Mesodermal cell (in vitro differentiated cells): ENCODE measurements around the gene FAHD2B.
"Not testable (repeated sequence)": the region's sequence is repeated elsewhere in the genome, so short reads cannot be mapped to it uniquely, and the experiment has no call there.

Experiments used
- H3K27ac ChIP-seq: 2 replicates; pipeline ENCODE4 v1.7.0; 2013; ENCODE audit warnings: mild to moderate bottlenecking, low read depth, low read length, moderate library complexity; ENCODE audit not compliant: severe bottlenecking
- H3K36me3 ChIP-seq: 2 replicates; pipeline ENCODE4 v1.7.1; 2013; ENCODE audit warnings: mild to moderate bottlenecking, low read length, moderate library complexity; ENCODE audit not compliant: control insufficient read depth, insufficient read depth
- H3K4me1 ChIP-seq: one replicate; pipeline ENCODE4 v1.7.1; 2013; ENCODE audit warnings: mild to moderate bottlenecking, low read length; ENCODE audit not compliant: insufficient read depth, control insufficient read depth, poor library complexity, severe bottlenecking
- H3K4me3 ChIP-seq: 2 replicates; pipeline ENCODE4 v1.7.0; 2013; ENCODE audit warnings: low read length, control low read depth, mild to moderate bottlenecking; ENCODE audit not compliant: insufficient read depth, poor library complexity, severe bottlenecking; ENCODE audit errors: extremely low read depth
- H3K9me3 ChIP-seq: 2 replicates; pipeline ENCODE4 v1.7.1; 2013; ENCODE audit warnings: mild to moderate bottlenecking, low read length, moderate library complexity; ENCODE audit not compliant: control insufficient read depth
- WGBS, 2 experiments: methylation state at CpG; one replicate each; pipeline ENCODE4 v1.1.5; 2013; ENCODE audit warnings: missing lambda C conversion rate in 2 of 2; ENCODE audit not compliant: insufficient coverage in 2 of 2; 5-methylcytosine and 5-hydroxymethylcytosine counted together

The FAHD2B gene

GRCh38 chr2:97093983-97094771 is 505 bp downstream of the FAHD2B start:
- H3K4me3 ChIP-seq, result peak overlapping the region; percentile 30
- H3K36me3 ChIP-seq, H3K9me3 ChIP-seq, H3K4me1 ChIP-seq, H3K27ac ChIP-seq: not testable (repeated sequence)
- WGBS, 2 experiments, result 60 to 70% methylated on average over 1 to 2 of the region's 33 CpGs

- 100% methylated on average over 1 of the region's 2 CpGs; no CpG with 5 or more reads in 1 of the 2 experiments for WGBS, 2 experiments
- H3K36me3 ChIP-seq, H3K4me1 ChIP-seq, H3K4me3 ChIP-seq, H3K27ac ChIP-seq, H3K9me3 ChIP-seq: not testable (repeated sequence)
These were observed 1.7 kb downstream of the FAHD2B start for GRCh38 chr2:97092946-97093345.

- H3K9me3 ChIP-seq, H3K36me3 ChIP-seq, H3K27ac ChIP-seq, H3K4me1 ChIP-seq, H3K4me3 ChIP-seq: not testable (repeated sequence)
- WGBS, 2 experiments, result no CpG with 5 or more reads among the region's 1 CpG
These were observed 6.0 kb downstream of the FAHD2B start for GRCh38 chr2:97088706-97089105.

- not testable (repeated sequence) for H3K9me3 ChIP-seq, H3K36me3 ChIP-seq, H3K4me1 ChIP-seq, H3K4me3 ChIP-seq, H3K27ac ChIP-seq
- WGBS, 2 experiments, result no CpG with 5 or more reads among the region's 7 CpGs
These were observed 9.6 kb downstream of the FAHD2B start for GRCh38 chr2:97085093-97085492.

GRCh38 chr2:97083516-97083915 is 11.2 kb downstream of the FAHD2B start:
- H3K9me3 ChIP-seq, H3K4me1 ChIP-seq, H3K4me3 ChIP-seq, H3K36me3 ChIP-seq, H3K27ac ChIP-seq: not testable (repeated sequence)
- 93% methylated on average over 5 to 7 of the region's 7 CpGs for WGBS, 2 experiments

GRCh38 chr2:97082206-97082605 is 12.5 kb downstream of the FAHD2B start:
- not testable (repeated sequence) for H3K9me3 ChIP-seq, H3K27ac ChIP-seq, H3K4me3 ChIP-seq, H3K36me3 ChIP-seq, H3K4me1 ChIP-seq
- 60 to 83% methylated on average over 1 to 3 of the region's 9 CpGs for WGBS, 2 experiments

GRCh38 chr2:97080855-97081254 is 13.8 kb downstream of the FAHD2B start:
- WGBS, 2 experiments, result 94 to 100% methylated on average over 2 of the region's 10 CpGs
- H3K4me3 ChIP-seq, H3K9me3 ChIP-seq, H3K4me1 ChIP-seq, H3K36me3 ChIP-seq, H3K27ac ChIP-seq: not testable (repeated sequence)

GRCh38 chr2:97077213-97077612 is 17.5 kb downstream of the FAHD2B start:
- not testable (repeated sequence) for H3K36me3 ChIP-seq, H3K4me3 ChIP-seq, H3K4me1 ChIP-seq, H3K9me3 ChIP-seq, H3K27ac ChIP-seq
- 70 to 72% methylated on average over 2 of the region's 8 CpGs for WGBS, 2 experiments

GRCh38 chr2:97070915-97071314 is 23.8 kb downstream of the FAHD2B start:
- H3K4me3 ChIP-seq, H3K27ac ChIP-seq, H3K36me3 ChIP-seq, H3K4me1 ChIP-seq, H3K9me3 ChIP-seq: not testable (repeated sequence)
- no CpG with 5 or more reads among the region's 3 CpGs for WGBS, 2 experiments

- 100% methylated on average over 1 of the region's 5 CpGs; no CpG with 5 or more reads in 1 of the 2 experiments for WGBS, 2 experiments
- not testable (repeated sequence) for H3K9me3 ChIP-seq, H3K4me1 ChIP-seq, H3K4me3 ChIP-seq, H3K27ac ChIP-seq, H3K36me3 ChIP-seq
These were observed 26.0 kb downstream of the FAHD2B start for GRCh38 chr2:97068722-97069121.

- no peaks in the 10 kb centered on the region for H3K36me3 ChIP-seq
- H3K9me3 ChIP-seq, result no peaks in the 10 kb centered on the region
- no peaks in the 10 kb centered on the region for H3K4me1 ChIP-seq
- H3K27ac ChIP-seq, result no peak overlapping the region
- H3K4me3 ChIP-seq, result no peak overlapping the region
- 89 to 90% methylated on average over 1 of the region's 1 CpG for WGBS, 2 experiments
These were observed 26.6 kb downstream of the FAHD2B start for GRCh38 chr2:97068074-97068473.
